K562 (cell line): ENCODE results near the gene MAGEC1. TPM values are rescaled to one million over a fixed set of nuclear protein-coding genes. Genes with fewer than 3 reads are reported as not detected.

ENCODE experiments used
- BMI1 ChIP-seq: fragments of 150-350 bp; IDR thresholded peaks from 2 replicates; pipeline ENCODE4 v1.6.1; 2014; ENCODE audit warnings: low read length
- CHD2 ChIP-seq: IDR thresholded peaks from 2 replicates; pipeline ENCODE4 v1.6.1; 2011; ENCODE audit warnings: low read depth, low read length
- CREB3 ChIP-seq: fragments of 450-650 bp; conservative IDR thresholded peaks from 2 replicates; pipeline ENCODE4 v1.6.1; 2016; ENCODE audit warnings: missing genetic modification characterization, low read depth, mild to moderate bottlenecking, missing compliant biosample characterization, moderate library complexity
- CTBP1 ChIP-seq: fragments of 450-650 bp; IDR thresholded peaks from 2 replicates; pipeline ENCODE4 v1.6.1; 2016; ENCODE audit warnings: borderline replicate concordance
- ERF ChIP-seq: fragments of 450-650 bp; formaldehyde crosslinking; IDR thresholded peaks from 2 replicates; pipeline ENCODE4 v1.4.0; 2020; ENCODE audit warnings: mild to moderate bottlenecking, mixed read lengths
- PRMT5 ChIP-seq: sonication (generic); formaldehyde crosslinking; IDR thresholded peaks from 2 replicates; pipeline ENCODE4 v1.5.0; 2020; ENCODE audit warnings: missing genetic modification reagents
- RBM39 ChIP-seq: fragments of 200-400 bp; formaldehyde crosslinking; optimal IDR thresholded peaks from 2 replicates; pipeline ENCODE3; 2018; ENCODE audit warnings: low read depth, low read length
- SMAD2 ChIP-seq: fragments of 150-350 bp; IDR thresholded peaks from 2 replicates; pipeline ENCODE4 v1.6.1; 2014; ENCODE audit warnings: low read depth, mild to moderate bottlenecking, low read length
- SMAD4 ChIP-seq: fragments of 250-450 bp; sonication (Bioruptor Pico); conservative IDR thresholded peaks from 2 replicates; pipeline ENCODE4 v1.8.0; 2021; ENCODE audit warnings: inconsistent platforms, mild to moderate bottlenecking, moderate library complexity
- SRSF3 ChIP-seq: fragments of 200-400 bp; formaldehyde crosslinking; IDR thresholded peaks from 2 replicates; pipeline ENCODE4 v1.6.1; 2016; ENCODE audit warnings: mild to moderate bottlenecking, low read length, moderate library complexity; ENCODE audit not compliant: insufficient read depth
- TEAD1 ChIP-seq, 2 experiments: fragments of 450-650 bp in 1 of 2; sonication (generic) in 1 of 2; formaldehyde crosslinking; IDR thresholded peaks; 2 replicates each; pipeline versions ENCODE4 v1.4.0 to v1.8.0; 2020 to 2022; ENCODE audit warnings: mild to moderate bottlenecking in 2 of 2, missing genetic modification reagents in 1 of 2
- TFAM ChIP-seq: fragments of 250-450 bp; sonication (Bioruptor Pico); conservative IDR thresholded peaks from 2 replicates; pipeline ENCODE4 v1.5.0; 2021; ENCODE audit warnings: mild to moderate bottlenecking, moderate library complexity
- ZNF143 ChIP-seq: sonication (generic); formaldehyde crosslinking; IDR thresholded peaks from 2 replicates; pipeline ENCODE4 v1.9.0; 2022; ENCODE audit warnings: mild to moderate bottlenecking, missing genetic modification reagents
- ZNF175 ChIP-seq: fragments of 200-800 bp; sonication (Bioruptor generic); IDR thresholded peaks from 2 replicates; pipeline ENCODE4 v1.6.1; 2016; ENCODE audit warnings: low read depth, mild to moderate bottlenecking, missing genetic modification characterization, missing compliant biosample characterization
- ZNF3 ChIP-seq: fragments of 250-450 bp; sonication (Bioruptor Pico); IDR thresholded peaks from 2 replicates; pipeline ENCODE4 v1.5.0; 2021; ENCODE audit warnings: mild to moderate bottlenecking, moderate library complexity
- polyA plus RNA-seq, 8 experiments: library from polyadenylated mRNA; depleted of rRNA in 4 of 8; stranded (reverse) in 5 of 8; unstranded in 3 of 8; fragments of >200 nt; fragmentation: Nextera tagmentation in 2 of 8; fragmentation: Illumina TruSeq in 1 of 8; extraction: Ambion mirVana in 2 of 8; extraction: Trizol in 1 of 8; gene quantifications; 2 replicates each; pipeline versions ENCODE4 v1.2.1 to v1.2.3, GENCODE V29; 2011 to 2014; ENCODE audit warnings: inconsistent platforms in 1 of 8, missing spikeins in 1 of 8
- total RNA-seq, 7 experiments: library from RNA; depleted of rRNA in 6 of 7; stranded (reverse); fragments of >200 nt in 6 of 7; fragmentation: Illumina TruSeq in 2 of 7; extraction: Trizol in 2 of 7; gene quantifications; 2 replicates each; pipeline versions ENCODE4 v1.2.1 to v1.2.3, GENCODE V29; 2011 to 2021; ENCODE audit warnings: low replicate concordance in 1 of 7
- TF ChIP-seq, protein P1 (sequence below), 3 experiments: IDR thresholded peaks in 2 of 3; conservative IDR thresholded peaks in 1 of 3; 2 replicates each; pipeline ENCODE4 v1.5.1; 2011 to 2012; ENCODE audit warnings: low read length in 3 of 3, mild to moderate bottlenecking in 3 of 3, control low read depth in 2 of 3, improper control_type of control experiment in 1 of 3, inconsistent platforms in 1 of 3, low read depth in 1 of 3, mixed read lengths in 1 of 3, moderate library complexity in 1 of 3; ENCODE audit not compliant: insufficient read depth in 2 of 3
- TF ChIP-seq, protein P2 (sequence below): fragments of 450-650 bp; formaldehyde crosslinking; IDR thresholded peaks from 2 replicates; pipeline ENCODE4 v1.4.0; 2022; ENCODE audit warnings: mild to moderate bottlenecking, moderate library complexity
- TF ChIP-seq, protein P3 (sequence below): IDR thresholded peaks from 2 replicates; pipeline ENCODE4 v1.6.1; 2011; ENCODE audit warnings: borderline replicate concordance, low read depth, mild to moderate bottlenecking, moderate library complexity, low read length; ENCODE audit not compliant: insufficient read depth, poor library complexity, severe bottlenecking

The MAGEC1 gene
- total and polyA plus RNA-seq, 9 of the 15 experiments (the other 6 are each of a cell fraction or from before 2014, with no cell fraction given) = 5.6 to 56.6 (median 21.4) TPM

DNA sequence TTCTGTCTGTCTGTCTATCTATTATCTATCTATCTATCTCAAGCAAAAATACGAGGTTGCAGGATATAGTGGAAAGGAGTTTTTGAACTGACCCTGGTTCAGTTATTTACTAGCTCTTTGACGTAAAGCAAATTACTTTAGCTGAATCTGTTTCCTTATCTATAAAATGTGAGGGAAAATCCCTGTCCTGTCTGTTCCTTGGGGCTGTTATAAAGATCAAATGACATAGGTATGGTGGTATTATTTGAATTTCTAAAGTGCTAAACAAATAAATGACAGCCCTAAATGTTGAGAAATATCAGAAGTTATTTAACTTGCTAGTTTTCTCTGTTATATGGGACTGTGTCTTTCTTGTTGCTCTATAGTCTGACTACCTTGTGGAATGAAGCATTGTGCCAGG lies 55.0 kb downstream of the MAGEC1 start (continued):
- TF ChIP-seq RBM39 (no peak), TEAD1 (CRISPR knock-in tag; IDR thresholded peaks at IDR 0.05) (no peak), ZNF3 (CRISPR knock-in tag) (no peak), ZNF175 (CRISPR knock-in tag) (no peak), CREB3 (tag) (no peak), PRMT5 (no peak), TFAM (CRISPR knock-in tag) (no peak), CHD2 (no peak), BMI1 (no peak), SMAD4 (CRISPR knock-in tag) (no peak), CTBP1 (no peak), SMAD2 (no peak), ERF (CRISPR knock-in tag) (no peak), SRSF3 (no peak), ZNF143 (no peak)
- TF ChIP-seq, protein P1, sequence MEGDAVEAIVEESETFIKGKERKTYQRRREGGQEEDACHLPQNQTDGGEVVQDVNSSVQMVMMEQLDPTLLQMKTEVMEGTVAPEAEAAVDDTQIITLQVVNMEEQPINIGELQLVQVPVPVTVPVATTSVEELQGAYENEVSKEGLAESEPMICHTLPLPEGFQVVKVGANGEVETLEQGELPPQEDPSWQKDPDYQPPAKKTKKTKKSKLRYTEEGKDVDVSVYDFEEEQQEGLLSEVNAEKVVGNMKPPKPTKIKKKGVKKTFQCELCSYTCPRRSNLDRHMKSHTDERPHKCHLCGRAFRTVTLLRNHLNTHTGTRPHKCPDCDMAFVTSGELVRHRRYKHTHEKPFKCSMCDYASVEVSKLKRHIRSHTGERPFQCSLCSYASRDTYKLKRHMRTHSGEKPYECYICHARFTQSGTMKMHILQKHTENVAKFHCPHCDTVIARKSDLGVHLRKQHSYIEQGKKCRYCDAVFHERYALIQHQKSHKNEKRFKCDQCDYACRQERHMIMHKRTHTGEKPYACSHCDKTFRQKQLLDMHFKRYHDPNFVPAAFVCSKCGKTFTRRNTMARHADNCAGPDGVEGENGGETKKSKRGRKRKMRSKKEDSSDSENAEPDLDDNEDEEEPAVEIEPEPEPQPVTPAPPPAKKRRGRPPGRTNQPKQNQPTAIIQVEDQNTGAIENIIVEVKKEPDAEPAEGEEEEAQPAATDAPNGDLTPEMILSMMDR (IDR thresholded peaks at IDR 0.05 in 2 of 3, conservative IDR thresholded peaks at IDR 0.05 in 1 of 3; ENCODE audit: insufficient read depth in 2 of 3, low read depth in 1 of 3, low read length in 3 of 3) = no peak
- TF ChIP-seq, protein P2, sequence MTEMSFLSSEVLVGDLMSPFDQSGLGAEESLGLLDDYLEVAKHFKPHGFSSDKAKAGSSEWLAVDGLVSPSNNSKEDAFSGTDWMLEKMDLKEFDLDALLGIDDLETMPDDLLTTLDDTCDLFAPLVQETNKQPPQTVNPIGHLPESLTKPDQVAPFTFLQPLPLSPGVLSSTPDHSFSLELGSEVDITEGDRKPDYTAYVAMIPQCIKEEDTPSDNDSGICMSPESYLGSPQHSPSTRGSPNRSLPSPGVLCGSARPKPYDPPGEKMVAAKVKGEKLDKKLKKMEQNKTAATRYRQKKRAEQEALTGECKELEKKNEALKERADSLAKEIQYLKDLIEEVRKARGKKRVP (CRISPR knock-in tag) = no peak
- TF ChIP-seq, protein P3, sequence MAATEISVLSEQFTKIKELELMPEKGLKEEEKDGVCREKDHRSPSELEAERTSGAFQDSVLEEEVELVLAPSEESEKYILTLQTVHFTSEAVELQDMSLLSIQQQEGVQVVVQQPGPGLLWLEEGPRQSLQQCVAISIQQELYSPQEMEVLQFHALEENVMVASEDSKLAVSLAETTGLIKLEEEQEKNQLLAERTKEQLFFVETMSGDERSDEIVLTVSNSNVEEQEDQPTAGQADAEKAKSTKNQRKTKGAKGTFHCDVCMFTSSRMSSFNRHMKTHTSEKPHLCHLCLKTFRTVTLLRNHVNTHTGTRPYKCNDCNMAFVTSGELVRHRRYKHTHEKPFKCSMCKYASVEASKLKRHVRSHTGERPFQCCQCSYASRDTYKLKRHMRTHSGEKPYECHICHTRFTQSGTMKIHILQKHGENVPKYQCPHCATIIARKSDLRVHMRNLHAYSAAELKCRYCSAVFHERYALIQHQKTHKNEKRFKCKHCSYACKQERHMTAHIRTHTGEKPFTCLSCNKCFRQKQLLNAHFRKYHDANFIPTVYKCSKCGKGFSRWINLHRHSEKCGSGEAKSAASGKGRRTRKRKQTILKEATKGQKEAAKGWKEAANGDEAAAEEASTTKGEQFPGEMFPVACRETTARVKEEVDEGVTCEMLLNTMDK = no peak
